Stimulated activated naive CD8-positive, alpha-beta T cell treated with anti-CD3 and anti-CD28 coated beads, Interleukin-15, amount 100 ng/mL, for 72 hours (primary cell): ENCODE results near the gene FOXA3.
A peak's percentile ranks its signal among the peaks of the same experiment; 100 is the strongest.

Experiments
- ATAC-seq: fragments of 150-1000 bp; cut with Tn5 transposase; 2 replicates; pipeline ENCODE4 v1.10.0; 2021; ENCODE audit warnings: mild to moderate bottlenecking, moderate library complexity
- DNase-seq, 2 donors: peaks; one replicate each; pipeline ENCODE4 v3.0.0; 2021 to 2022
- H3K27ac Mint-ChIP-seq, 2 donors: one replicate each; pipeline ENCODE4 v1.8.0; 2022; ENCODE audit warnings: mild to moderate bottlenecking in 2 of 2, mixed read lengths in 2 of 2, moderate library complexity in 2 of 2
- H3K27me3 Mint-ChIP-seq: one replicate; pipeline ENCODE4 v1.8.0; 2022; ENCODE audit warnings: mixed read lengths
- H3K4me1 Mint-ChIP-seq: one replicate; pipeline ENCODE4 v1.8.0; 2022; ENCODE audit warnings: mild to moderate bottlenecking, mixed read lengths
- H3K4me3 Mint-ChIP-seq, 2 donors: one replicate each; pipeline ENCODE4 v1.8.0; 2022; ENCODE audit warnings: mild to moderate bottlenecking in 2 of 2, mixed read lengths in 2 of 2, moderate library complexity in 1 of 2
- H3K9me3 Mint-ChIP-seq, 2 donors: one replicate each; pipeline ENCODE4 v1.8.0; 2022; ENCODE audit warnings: mixed read lengths in 2 of 2

The FOXA3 gene

DNA sequence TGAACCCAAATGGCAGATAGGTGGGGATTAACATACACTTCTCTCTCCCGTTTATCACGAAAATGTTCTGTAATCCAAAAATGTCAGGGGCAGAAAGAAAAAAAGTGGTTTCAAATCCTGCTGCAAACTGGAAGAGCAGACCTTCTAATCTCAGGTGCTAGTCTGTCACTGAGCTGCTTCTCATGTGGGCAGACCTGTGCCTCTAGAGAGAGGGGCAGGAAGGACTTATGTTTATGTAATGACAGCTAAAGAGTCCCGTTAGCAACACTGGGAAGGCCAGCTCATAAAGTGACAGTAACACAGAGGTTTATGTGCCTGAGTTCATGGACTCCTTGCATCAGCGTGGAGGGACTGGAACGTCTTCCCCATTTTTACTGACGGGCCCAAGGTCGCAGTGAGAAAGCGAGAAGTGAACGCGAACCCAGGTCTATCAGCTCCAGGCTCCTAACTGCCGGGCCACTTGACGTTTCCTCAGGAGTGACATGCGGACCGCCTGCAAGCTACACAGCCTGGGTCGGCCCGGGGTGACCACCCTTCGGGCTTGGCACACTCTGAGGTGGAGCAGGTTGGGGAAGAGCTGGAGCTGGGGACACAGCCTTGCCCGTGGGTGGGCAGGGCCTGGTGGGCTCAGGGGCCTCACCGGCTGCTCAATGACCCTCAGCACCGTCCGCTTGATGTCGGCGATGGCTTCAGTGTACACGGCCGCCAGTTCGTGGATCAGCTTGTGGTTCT, 39.4 kb upstream of the FOXA3 start:
- ATAC-seq, result no peak
- no peak overlapping the region for H3K4me3 Mint-ChIP-seq
- no peak for DNase-seq
- no peaks in the 10 kb centered on the region for H3K4me1 Mint-ChIP-seq
- H3K27ac Mint-ChIP-seq, result peak overlapping the region in 1 of 2 donors; percentile 36
- H3K27me3 Mint-ChIP-seq, result no peaks in the 10 kb centered on the region
- H3K9me3 Mint-ChIP-seq, result no peaks in the 10 kb centered on the region

DNA sequence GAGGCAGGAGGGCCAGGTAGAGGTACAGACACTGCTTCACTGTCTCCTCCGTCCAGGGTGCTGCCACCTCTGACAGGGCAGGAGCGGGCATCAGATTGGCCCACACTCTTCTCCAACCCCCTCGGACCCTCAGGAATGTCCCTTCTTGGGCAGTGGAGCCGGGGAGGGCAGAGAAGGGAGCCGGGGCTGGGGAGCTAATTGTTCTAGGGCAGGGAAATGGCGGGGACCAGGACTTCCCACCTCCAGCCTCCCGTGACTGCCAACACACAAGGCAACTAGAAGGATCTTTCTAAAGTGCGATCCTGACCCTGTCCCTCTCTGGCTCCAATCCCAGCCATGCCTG, 38.9 kb upstream of the FOXA3 start:
- DNase-seq, result no peak
- H3K27me3 Mint-ChIP-seq, result no peaks in the 10 kb centered on the region
- no peaks in the 10 kb centered on the region for H3K9me3 Mint-ChIP-seq
- H3K4me3 Mint-ChIP-seq, result no peak overlapping the region
- H3K4me1 Mint-ChIP-seq, result no peaks in the 10 kb centered on the region
- ATAC-seq, result no peak
- H3K27ac Mint-ChIP-seq, result no peak overlapping the region

DNA sequence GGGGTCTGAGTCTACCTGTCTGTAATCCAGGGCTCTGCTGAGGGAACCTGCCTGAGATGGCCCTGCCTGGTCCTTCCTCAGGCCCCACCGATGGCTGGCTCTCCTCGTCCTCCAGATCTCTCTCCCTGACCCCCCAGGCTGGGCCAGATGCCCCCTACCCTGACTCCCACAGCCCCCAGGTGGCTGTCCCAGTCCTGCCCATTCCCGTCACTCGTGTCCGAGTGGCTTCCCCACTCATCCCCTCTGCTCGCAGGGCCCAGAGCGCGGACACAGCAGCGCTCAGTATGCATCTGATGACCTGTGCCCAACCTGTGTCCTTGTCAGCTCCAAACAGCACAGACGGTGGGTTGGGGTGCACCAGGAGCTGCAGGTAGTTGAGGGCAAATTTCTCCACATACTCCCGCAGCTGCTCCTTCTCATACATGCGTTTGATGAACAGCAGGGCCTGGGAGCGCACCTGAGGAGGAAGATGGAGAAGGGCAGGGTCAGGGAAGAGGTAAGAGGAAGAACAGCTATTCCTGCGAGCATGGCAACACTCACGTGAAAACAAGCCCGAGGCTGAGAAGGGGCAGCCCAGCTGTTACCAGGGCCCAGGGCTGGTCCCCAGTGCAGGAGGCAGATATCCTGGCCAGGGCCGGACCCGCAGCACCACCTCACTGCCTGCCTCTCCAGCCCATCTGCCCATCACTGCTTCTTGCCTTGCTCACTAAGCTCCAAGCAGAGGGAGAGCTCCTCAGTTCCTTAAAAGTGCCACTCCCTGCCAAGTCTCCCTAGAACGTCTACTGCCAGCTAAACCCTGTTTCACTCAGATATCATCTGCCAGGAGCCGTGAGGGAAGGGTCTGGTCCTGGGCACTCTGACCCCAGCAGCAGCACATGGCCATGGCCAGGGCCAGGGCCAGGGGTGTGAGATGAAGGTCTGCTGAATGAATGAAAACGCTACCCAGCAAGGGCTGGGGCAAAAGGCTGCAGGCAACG, 37.9 kb upstream of the FOXA3 start:
- Mint-ChIP-seq H3K4me1 (no peaks in the 10 kb centered on the region), H3K4me3 (no peak overlapping the region), H3K27ac (no peak overlapping the region), H3K9me3 (no peaks in the 10 kb centered on the region), H3K27me3 (no peaks in the 10 kb centered on the region)
- DNase-seq, result no peak
- ATAC-seq, result no peak

DNA sequence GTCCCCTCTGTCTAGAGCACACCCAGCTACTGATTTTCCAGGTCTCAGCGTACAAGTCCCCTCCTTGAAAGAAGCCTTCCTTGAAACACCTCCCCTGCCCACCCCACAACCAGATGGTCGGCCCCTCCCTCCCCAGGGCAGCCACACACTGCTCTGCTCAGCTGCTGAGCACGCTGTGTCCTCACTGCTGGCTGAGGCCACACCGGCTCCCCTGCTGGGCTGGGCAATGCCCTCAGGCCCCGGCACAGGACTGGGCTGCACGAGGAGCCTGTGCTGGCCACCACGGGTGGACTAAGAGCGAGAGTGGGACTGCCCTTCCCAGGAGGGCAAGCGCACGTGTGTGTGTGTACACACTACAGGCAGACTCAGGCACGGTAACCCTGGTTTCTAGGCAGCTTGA, 37.2 kb upstream of the FOXA3 start:
- H3K4me3 Mint-ChIP-seq, result no peak overlapping the region
- ATAC-seq (no peak), DNase-seq (no peak)
- no peaks in the 10 kb centered on the region for H3K4me1 Mint-ChIP-seq
- no peaks in the 10 kb centered on the region for H3K9me3 Mint-ChIP-seq
- no peak overlapping the region for H3K27ac Mint-ChIP-seq
- no peaks in the 10 kb centered on the region for H3K27me3 Mint-ChIP-seq

DNA sequence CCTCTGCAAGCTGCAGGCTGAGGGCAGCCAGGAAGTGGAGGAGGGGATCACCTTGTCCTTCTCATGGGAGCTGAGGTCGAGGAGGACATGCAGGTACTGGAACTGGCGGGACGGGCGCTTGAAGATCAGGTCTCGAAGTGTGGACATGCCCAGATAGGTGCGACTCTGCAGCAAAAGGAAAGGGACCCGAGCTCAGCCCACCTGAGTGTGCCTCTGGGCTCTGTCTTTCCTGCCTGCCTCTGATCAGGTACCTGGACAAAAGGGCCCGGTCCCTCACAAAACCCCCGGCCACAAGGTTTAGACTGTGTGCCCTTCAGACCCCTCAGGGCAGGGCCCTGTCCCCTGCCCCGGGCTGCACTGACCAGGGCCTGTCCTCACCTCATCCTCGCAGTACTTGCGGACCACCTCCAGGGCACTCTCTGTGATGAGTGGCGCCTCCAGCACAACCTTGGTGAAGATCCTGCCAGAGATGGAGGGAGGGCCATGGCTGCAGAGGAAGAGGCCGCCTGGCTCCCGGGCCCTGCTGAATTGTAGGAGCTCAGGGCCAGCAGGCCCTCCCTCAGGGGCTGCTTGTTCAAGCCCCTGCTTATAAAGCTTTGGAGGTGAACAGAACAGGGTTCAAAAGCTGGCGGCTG, 36.5 kb upstream of the FOXA3 start:
- H3K4me1 Mint-ChIP-seq, result no peaks in the 10 kb centered on the region
- H3K9me3 Mint-ChIP-seq, result no peaks in the 10 kb centered on the region
- DNase-seq (no peak), ATAC-seq (no peak)
- no peaks in the 10 kb centered on the region for H3K27me3 Mint-ChIP-seq
- H3K27ac Mint-ChIP-seq, result peak overlapping the region in 1 of 2 donors; percentile 77
- no peak overlapping the region for H3K4me3 Mint-ChIP-seq

DNA sequence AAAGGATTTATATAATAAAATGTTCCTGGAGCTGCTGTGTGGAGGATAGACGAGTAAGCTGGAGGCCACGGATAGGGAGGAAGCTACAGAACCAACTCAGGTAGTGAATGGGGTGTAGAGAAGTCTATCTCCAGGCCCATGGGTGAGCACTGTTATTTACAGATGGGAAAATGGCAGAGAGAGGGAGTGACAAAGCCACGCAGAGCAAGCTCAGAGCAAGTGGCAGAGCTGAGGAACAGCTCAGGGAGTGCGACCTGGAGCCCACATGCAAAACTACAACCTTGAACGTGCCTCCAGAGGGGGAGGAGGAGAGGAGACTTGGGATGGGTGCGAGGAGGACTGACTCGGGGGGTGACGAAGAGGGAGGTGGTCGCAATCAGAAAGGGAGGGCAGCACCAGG, 35.6 kb upstream of the FOXA3 start:
- DNase-seq, result no peak
- Mint-ChIP-seq H3K27ac (peak overlapping the region in 1 of 2 donors; percentile 13), H3K27me3 (no peaks in the 10 kb centered on the region), H3K4me1 (no peaks in the 10 kb centered on the region), H3K4me3 (no peak overlapping the region), H3K9me3 (no peaks in the 10 kb centered on the region)
- ATAC-seq, result no peak

DNA sequence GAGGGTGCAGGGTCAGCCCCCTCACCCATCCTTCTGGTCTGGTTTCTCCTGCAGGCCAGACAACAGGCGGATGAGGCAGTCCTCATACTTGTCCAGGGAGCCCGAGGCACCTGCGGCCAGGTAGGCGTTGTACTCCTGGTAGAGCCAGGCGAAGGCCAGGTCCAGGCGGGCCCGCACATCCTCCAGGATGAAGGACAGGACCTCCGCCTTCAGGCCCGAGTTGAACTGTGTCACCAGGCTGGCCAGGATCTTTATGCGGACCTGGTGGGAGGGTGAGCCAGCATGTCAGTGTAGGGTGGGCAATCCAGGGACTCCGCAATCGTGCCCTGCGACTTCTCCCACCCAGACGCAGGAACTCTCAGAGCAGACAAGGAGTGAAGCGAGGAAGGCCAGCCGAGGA, 35.2 kb upstream of the FOXA3 start:
- no peak for ATAC-seq
- peak overlapping the region in 1 of 2 donors; percentile 88 for H3K27ac Mint-ChIP-seq
- no peaks in the 10 kb centered on the region for H3K27me3 Mint-ChIP-seq

DNA sequence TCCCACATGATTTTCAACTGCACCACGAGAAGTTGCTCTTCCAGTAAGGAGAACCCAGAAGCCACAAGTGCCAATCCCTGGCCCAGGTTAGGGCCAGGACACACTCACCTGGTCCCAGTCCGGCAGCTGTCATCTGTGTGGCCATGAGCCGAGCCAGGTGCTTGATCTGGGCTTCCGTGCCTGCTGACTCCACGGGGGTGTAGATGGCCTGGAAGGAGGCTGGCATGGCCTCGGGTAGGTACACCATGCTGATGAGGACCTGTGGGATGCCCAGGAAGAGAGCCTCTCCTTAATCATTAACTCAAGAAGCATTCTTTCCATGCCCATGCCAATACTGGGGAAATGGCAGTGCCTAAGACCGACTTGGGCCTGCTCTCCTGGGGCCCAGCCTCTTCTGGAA, 29.2 kb upstream of the FOXA3 start:
- H3K27ac Mint-ChIP-seq, result peak overlapping the region; percentile 16 to 79
- no peaks in the 10 kb centered on the region for H3K4me1 Mint-ChIP-seq
- ATAC-seq, result no peak
- no peak for DNase-seq
- no peaks in the 10 kb centered on the region for H3K27me3 Mint-ChIP-seq
- no peaks in the 10 kb centered on the region for H3K9me3 Mint-ChIP-seq
- H3K4me3 Mint-ChIP-seq, result no peak overlapping the region

More for the DNA sequence above, 35.2 kb upstream of the FOXA3 start:
- no peaks in the 10 kb centered on the region for H3K9me3 Mint-ChIP-seq
- DNase-seq, result no peak
- H3K4me1 Mint-ChIP-seq, result no peaks in the 10 kb centered on the region
- no peak overlapping the region for H3K4me3 Mint-ChIP-seq

DNA sequence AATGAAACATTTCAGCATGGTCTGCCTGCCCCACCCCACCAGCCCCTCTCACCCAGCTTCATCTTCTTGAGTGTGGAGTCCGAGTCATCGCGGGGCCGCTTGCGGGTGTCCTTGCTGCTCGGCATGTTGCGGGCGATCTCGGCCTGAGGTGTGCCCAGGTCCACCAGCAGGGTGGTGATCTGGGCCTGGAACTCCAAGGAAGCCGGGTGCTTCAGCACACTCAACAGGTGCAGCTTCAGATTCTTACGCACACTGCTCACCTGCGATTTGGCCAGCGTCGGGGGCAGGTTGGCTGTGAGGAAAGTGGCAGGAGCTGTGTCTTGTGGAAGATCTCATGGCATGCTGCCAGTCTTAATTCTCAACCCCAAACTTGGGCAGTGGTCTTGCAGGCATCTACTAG, 21.9 kb upstream of the FOXA3 start:
- Mint-ChIP-seq H3K27ac (no peak overlapping the region), H3K4me3 (no peak overlapping the region), H3K27me3 (no peaks in the 10 kb centered on the region), H3K4me1 (no peaks in the 10 kb centered on the region), H3K9me3 (no peaks in the 10 kb centered on the region)
- ATAC-seq, result no peak
- DNase-seq, result no peak

DNA sequence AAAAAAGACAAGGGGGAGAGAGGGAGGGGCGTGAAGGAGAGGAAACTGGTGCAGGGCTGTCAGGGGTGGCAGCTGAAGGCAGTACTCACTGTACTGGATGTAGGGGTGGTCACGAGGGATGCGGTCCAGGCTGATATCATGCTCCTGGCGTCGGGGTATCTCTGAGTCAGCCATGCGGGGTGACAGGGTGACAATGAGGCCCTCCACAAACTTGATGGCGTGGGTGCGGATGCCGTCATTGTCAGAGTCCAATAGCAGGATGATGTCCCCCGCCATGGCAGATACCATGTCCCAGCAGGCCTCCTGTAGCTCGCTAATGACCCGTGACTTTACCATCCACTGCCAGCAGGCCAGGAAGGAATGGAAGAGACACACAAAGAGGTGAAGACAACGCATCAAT, 16.5 kb upstream of the FOXA3 start:
- DNase-seq (no peak), ATAC-seq (no peak)
- no peak overlapping the region for H3K4me3 Mint-ChIP-seq
- H3K27ac Mint-ChIP-seq, result peak overlapping the region in 1 of 2 donors; percentile 88
- H3K27me3 Mint-ChIP-seq, result no peaks in the 10 kb centered on the region
- H3K4me1 Mint-ChIP-seq, result no peaks in the 10 kb centered on the region
- H3K9me3 Mint-ChIP-seq, result no peaks in the 10 kb centered on the region

DNA sequence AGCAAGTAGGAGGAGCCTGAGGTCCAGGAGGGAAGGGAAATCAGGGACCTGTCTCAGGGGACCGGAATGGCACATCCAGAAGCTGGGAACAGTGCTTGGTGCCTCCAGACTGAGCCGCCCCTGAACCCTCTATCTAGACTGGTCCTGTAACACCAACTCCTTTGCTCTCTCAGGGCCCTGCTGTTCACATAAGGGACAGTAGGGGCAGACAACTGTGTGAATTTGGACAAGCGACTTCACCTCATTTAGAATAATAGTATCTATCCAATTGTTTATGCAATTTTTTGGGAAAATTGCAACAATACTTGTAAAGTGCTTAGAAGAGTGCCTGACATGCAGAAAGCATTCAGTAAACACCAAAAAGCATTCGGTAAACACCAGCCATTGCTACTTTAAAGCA, 15.2 kb upstream of the FOXA3 start:
- Mint-ChIP-seq H3K27me3 (no peaks in the 10 kb centered on the region), H3K4me3 (no peak overlapping the region), H3K9me3 (no peaks in the 10 kb centered on the region), H3K4me1 (no peaks in the 10 kb centered on the region), H3K27ac (no peak overlapping the region)
- DNase-seq (no peak), ATAC-seq (no peak)

DNA sequence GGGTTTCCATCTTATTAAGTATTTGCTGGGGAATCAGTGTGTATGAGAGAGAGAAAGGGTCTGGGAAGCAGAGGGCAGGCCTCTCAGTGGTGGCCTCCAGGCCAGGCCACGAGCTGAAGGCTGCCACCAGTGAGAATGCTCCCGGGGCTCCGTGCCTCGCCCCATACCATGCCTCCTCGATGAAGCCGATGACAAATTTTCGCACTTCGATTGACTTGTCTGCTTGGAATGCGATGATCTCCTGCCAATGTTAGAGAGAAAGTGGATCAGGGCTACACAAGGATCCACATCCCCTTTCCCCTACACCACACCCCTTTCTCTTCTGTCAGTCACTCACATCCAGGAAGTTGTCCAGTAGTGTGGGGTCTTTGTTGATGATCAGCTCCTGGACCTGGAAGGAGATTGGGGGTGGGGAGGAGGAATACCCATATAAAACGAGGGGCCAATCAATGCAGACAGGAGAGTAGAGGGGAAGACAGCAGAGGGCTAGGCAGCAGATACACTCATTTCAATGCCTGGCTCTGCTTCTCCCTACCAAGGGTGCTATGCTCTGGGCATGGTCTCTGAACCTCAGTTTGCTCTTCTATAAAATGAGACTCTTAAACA, 11.9 kb upstream of the FOXA3 start:
- no peak overlapping the region for H3K27ac Mint-ChIP-seq
- ATAC-seq, result no peak
- no peaks in the 10 kb centered on the region for H3K4me1 Mint-ChIP-seq
- H3K27me3 Mint-ChIP-seq, result no peaks in the 10 kb centered on the region
- no peak overlapping the region for H3K4me3 Mint-ChIP-seq
- DNase-seq, result no peak
- H3K9me3 Mint-ChIP-seq, result no peaks in the 10 kb centered on the region

DNA sequence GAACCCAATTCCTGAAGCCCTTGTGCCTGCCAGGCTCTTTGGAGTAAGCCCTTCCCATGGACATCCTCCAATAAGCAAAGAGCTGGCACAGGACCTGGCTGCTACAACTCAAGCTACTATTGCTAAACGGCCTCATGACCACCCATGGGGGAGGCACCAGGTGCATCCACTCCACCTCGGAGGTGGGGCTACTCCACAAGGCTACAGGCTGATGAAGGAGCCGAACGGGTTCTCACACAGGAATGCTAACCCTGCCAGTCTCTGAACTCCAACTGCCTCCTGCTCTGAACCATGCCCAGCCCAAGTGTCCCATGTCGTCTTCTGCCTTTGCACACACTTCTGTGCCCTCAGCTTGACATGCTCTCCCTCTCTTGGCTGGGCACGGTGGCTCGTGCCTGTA, 11.1 kb upstream of the FOXA3 start:
- no peak for ATAC-seq
- no peak for DNase-seq
- Mint-ChIP-seq H3K27ac (no peak overlapping the region), H3K4me1 (peaks cover 2% of the 10 kb centered on the region), H3K4me3 (no peak overlapping the region), H3K9me3 (no peaks in the 10 kb centered on the region), H3K27me3 (no peaks in the 10 kb centered on the region)

DNA sequence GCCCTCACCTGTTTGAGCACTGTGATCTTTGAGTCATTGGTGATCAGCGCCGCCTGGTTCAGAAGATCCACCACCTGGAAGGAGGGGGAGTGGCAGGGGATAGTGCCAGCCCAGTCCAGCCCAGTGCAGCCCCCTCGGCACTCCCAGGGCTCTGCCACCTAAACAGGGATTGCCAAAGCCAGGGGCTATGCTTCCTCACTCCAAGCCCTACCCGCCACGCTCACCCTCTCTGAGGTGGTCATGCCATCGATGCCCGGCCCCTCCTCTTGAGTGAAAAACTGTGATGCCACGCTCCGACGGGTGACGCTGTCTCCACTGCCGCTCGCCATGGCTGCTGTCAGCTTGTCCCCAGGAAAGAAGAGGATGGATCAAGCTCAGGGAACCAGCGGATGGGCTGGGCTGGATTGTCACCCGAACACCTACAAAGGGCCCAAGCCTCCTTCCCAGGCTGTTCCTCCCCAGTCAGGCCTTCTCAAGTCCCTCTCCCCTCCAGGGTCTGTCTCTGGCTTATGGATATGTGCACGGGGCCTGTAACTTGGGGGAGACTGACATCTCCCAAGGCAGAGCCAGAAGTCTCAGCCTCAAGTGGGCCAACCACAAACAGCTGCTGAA, 9.9 kb upstream of the FOXA3 start:
- Mint-ChIP-seq H3K9me3 (no peaks in the 10 kb centered on the region), H3K4me3 (no peak overlapping the region), H3K27ac (no peak overlapping the region), H3K4me1 (peaks cover 8% of the 10 kb centered on the region), H3K27me3 (no peaks in the 10 kb centered on the region)
- ATAC-seq, result no peak
- no peak for DNase-seq
